ENCODE results near the gene PROZ. TPM values are rescaled to one million over a fixed set of nuclear protein-coding genes. Genes with fewer than 3 reads are reported as not detected.

PROZ gene
- total and polyA plus RNA-seq, 2 of the 13 experiments (the other 11 are each of a cell fraction or from before 2014, with no cell fraction given) = 5.6 to 22.5 TPM

DNA sequence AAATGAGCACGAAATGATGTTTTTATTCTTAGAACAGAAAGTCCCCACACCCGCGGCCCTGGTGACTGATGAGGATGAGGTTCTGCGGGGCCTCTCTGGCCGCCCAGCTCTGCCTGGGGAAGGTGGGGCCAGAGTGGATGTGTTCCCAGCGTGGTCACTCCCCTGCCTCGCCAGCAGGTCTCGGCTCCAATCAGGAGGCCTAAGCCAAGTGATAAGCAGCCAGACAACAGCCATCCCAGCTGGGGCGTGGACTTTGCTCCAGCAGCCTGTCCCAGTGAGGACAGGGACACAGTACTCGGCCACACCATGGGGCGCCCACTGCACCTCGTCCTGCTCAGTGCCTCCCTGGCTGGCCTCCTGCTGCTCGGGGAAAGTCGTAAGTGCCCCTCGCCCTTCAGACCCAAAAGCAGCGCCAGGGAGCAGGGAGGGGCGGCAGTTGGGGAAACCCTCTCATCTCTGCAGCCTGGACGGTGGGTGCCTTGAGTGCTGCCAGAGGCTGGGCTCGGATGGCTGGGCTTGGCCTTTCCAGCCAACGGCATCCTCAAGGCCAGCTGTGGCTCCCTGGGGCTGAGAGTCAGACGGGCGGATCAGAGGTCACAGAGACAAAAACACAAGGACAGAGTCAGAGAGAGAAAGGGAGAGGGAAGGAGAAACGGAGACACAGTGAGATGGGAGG is 35.8 kb upstream of the PROZ start, which contains the start of gene F10 (continued):
- TF ChIP-seq ARNTL (CRISPR knock-in tag; IDR thresholded peaks at IDR 0.05) = no peak; the same call in 1 of the 2 replicates
- TF ChIP-seq, protein P1, sequence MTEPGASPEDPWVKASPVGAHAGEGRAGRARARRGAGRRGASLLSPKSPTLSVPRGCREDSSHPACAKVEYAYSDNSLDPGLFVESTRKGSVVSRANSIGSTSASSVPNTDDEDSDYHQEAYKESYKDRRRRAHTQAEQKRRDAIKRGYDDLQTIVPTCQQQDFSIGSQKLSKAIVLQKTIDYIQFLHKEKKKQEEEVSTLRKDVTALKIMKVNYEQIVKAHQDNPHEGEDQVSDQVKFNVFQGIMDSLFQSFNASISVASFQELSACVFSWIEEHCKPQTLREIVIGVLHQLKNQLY (CRISPR knock-in tag; IDR thresholded peaks at IDR 0.05) = no peak; the same call in 1 of the 2 replicates
- TF ChIP-seq, protein P2, sequence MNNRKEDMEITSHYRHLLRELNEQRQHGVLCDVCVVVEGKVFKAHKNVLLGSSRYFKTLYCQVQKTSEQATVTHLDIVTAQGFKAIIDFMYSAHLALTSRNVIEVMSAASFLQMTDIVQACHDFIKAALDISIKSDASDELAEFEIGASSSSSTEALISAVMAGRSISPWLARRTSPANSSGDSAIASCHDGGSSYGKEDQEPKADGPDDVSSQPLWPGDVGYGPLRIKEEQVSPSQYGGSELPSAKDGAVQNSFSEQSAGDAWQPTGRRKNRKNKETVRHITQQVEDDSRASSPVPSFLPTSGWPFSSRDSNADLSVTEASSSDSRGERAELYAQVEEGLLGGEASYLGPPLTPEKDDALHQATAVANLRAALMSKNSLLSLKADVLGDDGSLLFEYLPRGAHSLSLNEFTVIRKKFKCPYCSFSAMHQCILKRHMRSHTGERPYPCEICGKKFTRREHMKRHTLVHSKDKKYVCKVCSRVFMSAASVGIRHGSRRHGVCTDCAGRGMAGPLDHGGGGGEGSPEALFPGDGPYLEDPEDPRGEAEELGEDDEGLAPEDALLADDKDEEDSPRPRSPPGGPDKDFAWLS (CRISPR knock-in tag; IDR thresholded peaks at IDR 0.05; ENCODE audit: borderline replicate concordance) = 0 out of 2 replicates have a peak, but pooled peaks have one; percentile 87
- no peak for TF ChIP-seq RNF2 (conservative IDR thresholded peaks at IDR 0.05; ENCODE audit: low read depth)
- TF ChIP-seq GZF1 (CRISPR knock-in tag; IDR thresholded peaks at IDR 0.05) = peak; percentile 87; the same call in 1 of the 2 replicates
- TF ChIP-seq, protein P3, sequence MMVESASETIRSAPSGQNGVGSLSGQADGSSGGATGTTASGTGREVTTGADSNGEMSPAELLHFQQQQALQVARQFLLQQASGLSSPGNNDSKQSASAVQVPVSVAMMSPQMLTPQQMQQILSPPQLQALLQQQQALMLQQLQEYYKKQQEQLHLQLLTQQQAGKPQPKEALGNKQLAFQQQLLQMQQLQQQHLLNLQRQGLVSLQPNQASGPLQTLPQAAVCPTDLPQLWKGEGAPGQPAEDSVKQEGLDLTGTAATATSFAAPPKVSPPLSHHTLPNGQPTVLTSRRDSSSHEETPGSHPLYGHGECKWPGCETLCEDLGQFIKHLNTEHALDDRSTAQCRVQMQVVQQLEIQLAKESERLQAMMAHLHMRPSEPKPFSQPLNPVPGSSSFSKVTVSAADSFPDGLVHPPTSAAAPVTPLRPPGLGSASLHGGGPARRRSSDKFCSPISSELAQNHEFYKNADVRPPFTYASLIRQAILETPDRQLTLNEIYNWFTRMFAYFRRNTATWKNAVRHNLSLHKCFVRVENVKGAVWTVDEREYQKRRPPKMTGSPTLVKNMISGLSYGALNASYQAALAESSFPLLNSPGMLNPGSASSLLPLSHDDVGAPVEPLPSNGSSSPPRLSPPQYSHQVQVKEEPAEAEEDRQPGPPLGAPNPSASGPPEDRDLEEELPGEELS (CRISPR knock-in tag; IDR thresholded peaks at IDR 0.05) = peak; percentile 85
- no peak for TF ChIP-seq MYNN (CRISPR knock-in tag; IDR thresholded peaks at IDR 0.05; ENCODE audit: low read depth)
- TF ChIP-seq, protein P4, sequence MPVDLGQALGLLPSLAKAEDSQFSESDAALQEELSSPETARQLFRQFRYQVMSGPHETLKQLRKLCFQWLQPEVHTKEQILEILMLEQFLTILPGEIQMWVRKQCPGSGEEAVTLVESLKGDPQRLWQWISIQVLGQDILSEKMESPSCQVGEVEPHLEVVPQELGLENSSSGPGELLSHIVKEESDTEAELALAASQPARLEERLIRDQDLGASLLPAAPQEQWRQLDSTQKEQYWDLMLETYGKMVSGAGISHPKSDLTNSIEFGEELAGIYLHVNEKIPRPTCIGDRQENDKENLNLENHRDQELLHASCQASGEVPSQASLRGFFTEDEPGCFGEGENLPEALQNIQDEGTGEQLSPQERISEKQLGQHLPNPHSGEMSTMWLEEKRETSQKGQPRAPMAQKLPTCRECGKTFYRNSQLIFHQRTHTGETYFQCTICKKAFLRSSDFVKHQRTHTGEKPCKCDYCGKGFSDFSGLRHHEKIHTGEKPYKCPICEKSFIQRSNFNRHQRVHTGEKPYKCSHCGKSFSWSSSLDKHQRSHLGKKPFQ (CRISPR knock-in tag; IDR thresholded peaks at IDR 0.05; ENCODE audit: insufficient replicate concordance) = no peak
- TF ChIP-seq, protein P5, sequence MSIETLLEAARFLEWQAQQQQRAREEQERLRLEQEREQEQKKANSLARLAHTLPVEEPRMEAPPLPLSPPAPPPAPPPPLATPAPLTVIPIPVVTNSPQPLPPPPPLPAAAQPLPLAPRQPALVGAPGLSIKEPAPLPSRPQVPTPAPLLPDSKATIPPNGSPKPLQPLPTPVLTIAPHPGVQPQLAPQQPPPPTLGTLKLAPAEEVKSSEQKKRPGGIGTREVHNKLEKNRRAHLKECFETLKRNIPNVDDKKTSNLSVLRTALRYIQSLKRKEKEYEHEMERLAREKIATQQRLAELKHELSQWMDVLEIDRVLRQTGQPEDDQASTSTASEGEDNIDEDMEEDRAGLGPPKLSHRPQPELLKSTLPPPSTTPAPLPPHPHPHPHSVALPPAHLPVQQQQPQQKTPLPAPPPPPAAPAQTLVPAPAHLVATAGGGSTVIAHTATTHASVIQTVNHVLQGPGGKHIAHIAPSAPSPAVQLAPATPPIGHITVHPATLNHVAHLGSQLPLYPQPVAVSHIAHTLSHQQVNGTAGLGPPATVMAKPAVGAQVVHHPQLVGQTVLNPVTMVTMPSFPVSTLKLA (IDR thresholded peaks at IDR 0.05) = peak; percentile 45; the same call in 1 of the 2 replicates
- TF ChIP-seq, protein P6, sequence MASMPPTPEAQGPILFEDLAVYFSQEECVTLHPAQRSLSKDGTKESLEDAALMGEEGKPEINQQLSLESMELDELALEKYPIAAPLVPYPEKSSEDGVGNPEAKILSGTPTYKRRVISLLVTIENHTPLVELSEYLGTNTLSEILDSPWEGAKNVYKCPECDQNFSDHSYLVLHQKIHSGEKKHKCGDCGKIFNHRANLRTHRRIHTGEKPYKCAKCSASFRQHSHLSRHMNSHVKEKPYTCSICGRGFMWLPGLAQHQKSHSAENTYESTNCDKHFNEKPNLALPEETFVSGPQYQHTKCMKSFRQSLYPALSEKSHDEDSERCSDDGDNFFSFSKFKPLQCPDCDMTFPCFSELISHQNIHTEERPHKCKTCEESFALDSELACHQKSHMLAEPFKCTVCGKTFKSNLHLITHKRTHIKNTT (CRISPR knock-in tag; IDR thresholded peaks at IDR 0.05) = no peak
- TF ChIP-seq CREM (IDR thresholded peaks at IDR 0.05) = 0 out of 2 replicates have a peak, but pooled peaks have one; percentile 46
- no peak for TF ChIP-seq CREM (CRISPR knock-in tag; IDR thresholded peaks at IDR 0.05)
- no peak for TF ChIP-seq RORA (CRISPR knock-in tag; IDR thresholded peaks at IDR 0.05)
- TF ChIP-seq ZNF12 (CRISPR knock-in tag; IDR thresholded peaks at IDR 0.05) = peak; percentile 55; the same call in 1 of the 2 replicates
- TF ChIP-seq, protein P7, sequence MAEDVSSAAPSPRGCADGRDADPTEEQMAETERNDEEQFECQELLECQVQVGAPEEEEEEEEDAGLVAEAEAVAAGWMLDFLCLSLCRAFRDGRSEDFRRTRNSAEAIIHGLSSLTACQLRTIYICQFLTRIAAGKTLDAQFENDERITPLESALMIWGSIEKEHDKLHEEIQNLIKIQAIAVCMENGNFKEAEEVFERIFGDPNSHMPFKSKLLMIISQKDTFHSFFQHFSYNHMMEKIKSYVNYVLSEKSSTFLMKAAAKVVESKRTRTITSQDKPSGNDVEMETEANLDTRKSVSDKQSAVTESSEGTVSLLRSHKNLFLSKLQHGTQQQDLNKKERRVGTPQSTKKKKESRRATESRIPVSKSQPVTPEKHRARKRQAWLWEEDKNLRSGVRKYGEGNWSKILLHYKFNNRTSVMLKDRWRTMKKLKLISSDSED (CRISPR knock-in tag; IDR thresholded peaks at IDR 0.05) = no peak
- peak; percentile 61 for TF ChIP-seq ASH2L (IDR thresholded peaks at IDR 0.05; ENCODE audit: insufficient read length, low read depth, low read length)
- peak; percentile 72 for TF ChIP-seq TBX2 (CRISPR knock-in tag; IDR thresholded peaks at IDR 0.05; ENCODE audit: borderline replicate concordance)

All from HepG2 (cell line).